IMR-90 (cell line): Measurements from ENCODE around the gene HOTAIR. TPM values are rescaled to one million over a fixed set of nuclear protein-coding genes. Genes with fewer than 3 reads are reported as not detected.

Source experiments
- ATAC-seq: fragments of 200-7000 bp; cut with Tn5 transposase; 2 replicates; pipeline ENCODE4 v1.9.1; 2020; ENCODE audit warnings: low read depth, mild to moderate bottlenecking, moderate library complexity
- BruUV-seq: library from RNA; stranded (reverse); fragments of 400-500 nt; replicated peaks from 2 replicates; lab custom pipeline; 2021; lab: Mats Ljungman, UMichigan
- CTCF ChIA-PET: fragments of 300-600 bp; formaldehyde crosslinking; extraction: SDS; loops from one replicate; lab custom pipeline; 2021; ENCODE audit warnings: antibody characterized with exemption; lab: Yijun Ruan, JAX
- POLR2A ChIA-PET: fragments of 300-600 bp; sonication (Branson Sonifier 250); formaldehyde crosslinking; loops from one replicate; lab custom pipeline; 2022; ENCODE audit warnings: antibody characterized with exemption; ENCODE audit not compliant: unreplicated experiment; lab: Charles Lee
- DNase-seq: peaks from one replicate; pipeline ENCODE4 v3.0.0; 2013
- H2AFZ ChIP-seq: replicated peaks from 2 replicates; pipeline ENCODE3; 2013; ENCODE audit warnings: low read length, mild to moderate bottlenecking; ENCODE audit not compliant: poor library complexity
- H2AK5ac ChIP-seq: 2 replicates; pipeline ENCODE4 v1.6.1; 2013; ENCODE audit warnings: low read depth, low read length, inconsistent platforms
- H2AK9ac ChIP-seq: replicated peaks from 2 replicates; pipeline ENCODE3; 2013; ENCODE audit warnings: mild to moderate bottlenecking, low read depth, low read length, moderate library complexity; ENCODE audit not compliant: poor library complexity
- H2BK120ac ChIP-seq: 2 replicates; pipeline ENCODE4 v1.6.1; 2013; ENCODE audit warnings: low read depth, low read length, inconsistent platforms
- H2BK15ac ChIP-seq: 3 replicates; pipeline ENCODE4 v1.6.1; 2013; ENCODE audit warnings: low read depth, low read length, inconsistent platforms
- H2BK20ac ChIP-seq: 2 replicates; pipeline ENCODE4 v1.6.1; 2013; ENCODE audit warnings: low read depth, mild to moderate bottlenecking, inconsistent platforms, low read length, moderate library complexity
- H2BK5ac ChIP-seq: 2 replicates; pipeline ENCODE4 v1.6.1; 2013; ENCODE audit warnings: mild to moderate bottlenecking, low read depth, low read length, inconsistent platforms; ENCODE audit not compliant: poor library complexity, severe bottlenecking
- H3K14ac ChIP-seq: replicated peaks from 2 replicates; pipeline ENCODE4 v1.6.1; 2013; ENCODE audit warnings: low read depth, low read length, inconsistent platforms
- H3K18ac ChIP-seq: 2 replicates; pipeline ENCODE4 v1.6.1; 2013; ENCODE audit warnings: low read depth, low read length, control low read depth
- H3K23ac ChIP-seq: 2 replicates; pipeline ENCODE4 v1.6.1; 2013; ENCODE audit warnings: low read depth, low read length, inconsistent platforms
- H3K27ac ChIP-seq: 2 replicates; pipeline ENCODE4 v1.5.1; 2013; ENCODE audit warnings: mild to moderate bottlenecking, control low read depth, low read length; ENCODE audit not compliant: insufficient read depth
- H3K27me3 ChIP-seq: 2 replicates; pipeline ENCODE4 v1.6.1; 2013; ENCODE audit warnings: low read length; ENCODE audit not compliant: control insufficient read depth, insufficient read depth
- H3K36me3 ChIP-seq: 2 replicates; pipeline ENCODE4 v1.6.1; 2013; ENCODE audit warnings: low read length, mixed read lengths; ENCODE audit not compliant: control insufficient read depth, insufficient read depth
- H3K4ac ChIP-seq: 2 replicates; pipeline ENCODE4 v1.6.1; 2013; ENCODE audit warnings: low read depth, low read length, inconsistent platforms
- H3K4me1 ChIP-seq: 2 replicates; pipeline ENCODE4 v1.6.1; 2013; ENCODE audit warnings: low read length, mixed read lengths; ENCODE audit not compliant: control insufficient read depth, insufficient read depth
- H3K4me2 ChIP-seq: 2 replicates; pipeline ENCODE4 v1.6.1; 2013; ENCODE audit warnings: low read depth, mild to moderate bottlenecking, control low read depth, low read length, moderate library complexity
- H3K4me3 ChIP-seq: 2 replicates; pipeline ENCODE4 v1.5.1; 2013; ENCODE audit warnings: low read depth, mild to moderate bottlenecking, control low read depth, low read length, moderate library complexity; ENCODE audit not compliant: insufficient read depth
- H3K56ac ChIP-seq: 2 replicates; pipeline ENCODE4 v1.6.1; 2013; ENCODE audit warnings: low read length, inconsistent platforms; ENCODE audit not compliant: insufficient read depth; ENCODE audit errors: extremely low read depth
- H3K79me1 ChIP-seq, 2 experiments: 2 replicates each; pipeline ENCODE4 v1.6.1; 2013; ENCODE audit warnings: low read length in 2 of 2, inconsistent platforms in 1 of 2, low read depth in 1 of 2
- H3K9ac ChIP-seq: 2 replicates; pipeline ENCODE4 v1.6.1; 2013; ENCODE audit warnings: low read depth, low read length, control low read depth
- H3K9me1 ChIP-seq: 2 replicates; pipeline ENCODE4 v1.6.1; 2013; ENCODE audit warnings: low read length, inconsistent platforms; ENCODE audit not compliant: insufficient read depth
- H3K9me3 ChIP-seq: 2 replicates; pipeline ENCODE4 v1.6.1; 2013; ENCODE audit warnings: low read length; ENCODE audit not compliant: control insufficient read depth, insufficient read depth
- H4K20me1 ChIP-seq: 2 replicates; pipeline ENCODE4 v1.6.1; 2013; ENCODE audit warnings: low read length, inconsistent platforms; ENCODE audit not compliant: insufficient read depth
- H4K5ac ChIP-seq: 2 replicates; pipeline ENCODE4 v1.6.1; 2013; ENCODE audit warnings: mild to moderate bottlenecking, low read depth, low read length, control low read depth
- H4K8ac ChIP-seq, 2 experiments: 2 replicates each; pipeline ENCODE4 v1.6.1; 2013; ENCODE audit warnings: low read depth in 2 of 2, low read length in 2 of 2, control low read depth in 1 of 2, inconsistent platforms in 1 of 2
- H4K91ac ChIP-seq: 2 replicates; pipeline ENCODE4 v1.6.1; 2013; ENCODE audit warnings: low read depth, low read length, inconsistent platforms; ENCODE audit not compliant: insufficient read depth
- BHLHE40 ChIP-seq: fragments of 150-350 bp; IDR thresholded peaks from 2 replicates; pipeline ENCODE4 v1.6.1; 2016; ENCODE audit warnings: mild to moderate bottlenecking, low read depth, low read length
- CHD1 ChIP-seq: IDR thresholded peaks from 2 replicates; pipeline ENCODE4 v1.6.1; 2012; ENCODE audit warnings: low read depth, low read length, improper control_type of control experiment
- FOS ChIP-seq: fragments of 150-350 bp; IDR thresholded peaks from 2 replicates; pipeline ENCODE4 v1.6.1; 2016; ENCODE audit warnings: low read depth, low read length
- RAD21 ChIP-seq: IDR thresholded peaks from 2 replicates; pipeline ENCODE4 v1.6.1; 2012; ENCODE audit warnings: low read length, improper control_type of control experiment
- RFX5 ChIP-seq: IDR thresholded peaks from 2 replicates; pipeline ENCODE4 v1.8.0; 2012; ENCODE audit warnings: low read depth, mild to moderate bottlenecking, low read length, moderate library complexity
- SMC3 ChIP-seq: fragments of 150-350 bp; IDR thresholded peaks from 2 replicates; pipeline ENCODE4 v1.6.1; 2016; ENCODE audit warnings: low read depth, mild to moderate bottlenecking, antibody characterized with exemption, low read length, moderate library complexity
- WGBS, 2 experiments: methylation state at CpG; one replicate each; pipeline versions ENCODE4 v1.1.5 to v1.1.7; 2013; ENCODE audit warnings: missing lambda C conversion rate in 2 of 2; ENCODE audit not compliant: insufficient read length in 1 of 2; ENCODE audit errors: extremely low coverage in 2 of 2; 5-methylcytosine and 5-hydroxymethylcytosine counted together
- dilution Hi-C: fragments of 300-500 bp; cut with HindIII; formaldehyde crosslinking; loops from one replicate; pipeline ENCODE4 v1.14.3; 2018; ENCODE audit warnings: low sequenced_read_pairs; ENCODE audit not compliant: unreplicated experiment
- in situ Hi-C: fragments of 300-500 bp; cut with MboI; formaldehyde crosslinking; loops from 3 replicates; pipeline ENCODE4 v1.14.3; 2019; ENCODE audit warnings: low sequenced_read_pairs, inconsistent platforms, mixed read lengths
- intact Hi-C: fragments of 100-400 bp; cut with micrococcal nuclease; formaldehyde crosslinking; loops from 2 replicates; pipeline ENCODE4 v1.10.0; 2022
- polyA plus RNA-seq, 3 experiments: library from polyadenylated mRNA; depleted of rRNA; stranded (reverse); fragments of >200 nt; gene quantifications; 2 replicates each; pipeline ENCODE4 v1.2.3, GENCODE V29; 2012; ENCODE audit warnings: low replicate concordance in 1 of 3
- total RNA-seq: library from RNA; depleted of rRNA; stranded (reverse); fragments of >200 nt; gene quantifications from 2 replicates; pipeline ENCODE4 v1.2.3, GENCODE V29; 2012
- TF ChIP-seq, protein P1 (sequence below): fragments of 150-350 bp; IDR thresholded peaks from 2 replicates; pipeline ENCODE4 v1.6.1; 2016; ENCODE audit warnings: low read depth, mild to moderate bottlenecking, low read length, moderate library complexity, borderline replicate concordance
- TF ChIP-seq, protein P2 (sequence below): conservative IDR thresholded peaks from 2 replicates; pipeline ENCODE4 v1.5.1; 2012; ENCODE audit warnings: mild to moderate bottlenecking, low read depth, low read length, improper control_type of control experiment

HOTAIR gene
- total and polyA plus RNA-seq, 2 of the 4 experiments (the other 2 are of a cell fraction), result not detected

DNA sequence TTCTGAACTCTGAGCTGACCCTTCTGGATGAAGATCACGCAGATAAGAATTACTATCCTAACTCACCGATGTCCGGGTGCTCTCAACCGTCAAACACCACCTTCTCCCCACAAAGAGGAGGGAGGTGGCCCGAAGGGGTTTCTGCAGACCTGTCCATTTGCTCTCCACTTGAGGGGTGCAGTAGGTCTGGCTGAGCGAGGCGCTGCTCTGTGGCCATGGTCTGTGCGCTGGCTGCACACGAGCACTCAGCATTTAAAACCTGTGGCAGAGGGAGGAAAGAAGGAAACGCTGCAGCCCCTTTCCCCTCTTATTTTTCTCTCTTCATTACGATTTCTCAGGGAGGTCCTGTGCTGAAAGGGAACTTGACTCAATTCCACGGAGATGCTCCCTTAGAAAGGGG, 37.7 kb downstream of the HOTAIR start:
- no TSS peak for BruUV-seq
- Histone ChIP-seq H3K9ac (no peak overlapping the region), H3K27me3 (peaks cover 91% of the 10 kb centered on the region), H3K4me2 (no peak overlapping the region), H3K4me1 (no peaks in the 10 kb centered on the region), H3K56ac (no peak overlapping the region), H3K79me1 (no peaks in the 10 kb centered on the region), H3K9me3 (peaks cover 9% of the 10 kb centered on the region), H4K20me1 (no peaks in the 10 kb centered on the region), H4K5ac (no peak overlapping the region), H3K14ac (no peak overlapping the region), H2BK5ac (no peak overlapping the region), H2BK15ac (no peak overlapping the region), H2AFZ (no peak overlapping the region), H3K9me1 (no peaks in the 10 kb centered on the region), H4K8ac (no peak overlapping the region), H3K4me3 (no peak overlapping the region), H2AK5ac (no peak overlapping the region), H3K18ac (no peak overlapping the region), H3K36me3 (no peaks in the 10 kb centered on the region), H2BK120ac (no peak overlapping the region), H3K27ac (no peak overlapping the region), H3K4ac (no peak overlapping the region), H4K91ac (no peak overlapping the region), H2AK9ac (no peak overlapping the region), H2BK20ac (no peak overlapping the region), H3K23ac (no peak overlapping the region)
- ATAC-seq, result no peak
- in situ Hi-C loops (no loop called here), dilution Hi-C loops (no loop called here), intact Hi-C loops (no loop called here)
- CTCF ChIA-PET, result no interaction called here
- no CpG with 5 or more reads among the region's 12 CpGs for WGBS, 2 experiments
- TF ChIP-seq, protein P1, sequence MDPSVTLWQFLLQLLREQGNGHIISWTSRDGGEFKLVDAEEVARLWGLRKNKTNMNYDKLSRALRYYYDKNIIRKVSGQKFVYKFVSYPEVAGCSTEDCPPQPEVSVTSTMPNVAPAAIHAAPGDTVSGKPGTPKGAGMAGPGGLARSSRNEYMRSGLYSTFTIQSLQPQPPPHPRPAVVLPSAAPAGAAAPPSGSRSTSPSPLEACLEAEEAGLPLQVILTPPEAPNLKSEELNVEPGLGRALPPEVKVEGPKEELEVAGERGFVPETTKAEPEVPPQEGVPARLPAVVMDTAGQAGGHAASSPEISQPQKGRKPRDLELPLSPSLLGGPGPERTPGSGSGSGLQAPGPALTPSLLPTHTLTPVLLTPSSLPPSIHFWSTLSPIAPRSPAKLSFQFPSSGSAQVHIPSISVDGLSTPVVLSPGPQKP, result no peak
- no peak for TF ChIP-seq CHD1
- no peak for TF ChIP-seq BHLHE40
- TF ChIP-seq FOS, result no peak
- no peak for TF ChIP-seq RAD21
- no peak for TF ChIP-seq RFX5
- TF ChIP-seq, protein P2, sequence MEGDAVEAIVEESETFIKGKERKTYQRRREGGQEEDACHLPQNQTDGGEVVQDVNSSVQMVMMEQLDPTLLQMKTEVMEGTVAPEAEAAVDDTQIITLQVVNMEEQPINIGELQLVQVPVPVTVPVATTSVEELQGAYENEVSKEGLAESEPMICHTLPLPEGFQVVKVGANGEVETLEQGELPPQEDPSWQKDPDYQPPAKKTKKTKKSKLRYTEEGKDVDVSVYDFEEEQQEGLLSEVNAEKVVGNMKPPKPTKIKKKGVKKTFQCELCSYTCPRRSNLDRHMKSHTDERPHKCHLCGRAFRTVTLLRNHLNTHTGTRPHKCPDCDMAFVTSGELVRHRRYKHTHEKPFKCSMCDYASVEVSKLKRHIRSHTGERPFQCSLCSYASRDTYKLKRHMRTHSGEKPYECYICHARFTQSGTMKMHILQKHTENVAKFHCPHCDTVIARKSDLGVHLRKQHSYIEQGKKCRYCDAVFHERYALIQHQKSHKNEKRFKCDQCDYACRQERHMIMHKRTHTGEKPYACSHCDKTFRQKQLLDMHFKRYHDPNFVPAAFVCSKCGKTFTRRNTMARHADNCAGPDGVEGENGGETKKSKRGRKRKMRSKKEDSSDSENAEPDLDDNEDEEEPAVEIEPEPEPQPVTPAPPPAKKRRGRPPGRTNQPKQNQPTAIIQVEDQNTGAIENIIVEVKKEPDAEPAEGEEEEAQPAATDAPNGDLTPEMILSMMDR, result no peak
- no peak for TF ChIP-seq SMC3
- DNase-seq, result no peak
- POLR2A ChIA-PET, result no interaction called here
